G401 (cell line): ENCODE data around the gene GLIPR2. TPM values are rescaled to one million over a fixed set of nuclear protein-coding genes. Genes with fewer than 3 reads are reported as not detected.
"Not testable (repeated sequence)": the region's sequence is repeated elsewhere in the genome, so short reads cannot be mapped to it uniquely, and the experiment has no call there.

Source experiments
- DNase-seq: peaks from one replicate; pipeline ENCODE4 v3.0.0-alpha.2; 2015; ENCODE audit warnings: low spot score
- in situ Hi-C: cut with HindIII; loops from 2 replicates; pipeline ENCODE4 v1.10.0; 2016; ENCODE audit warnings: low sequenced_read_pairs, mixed read lengths
- total RNA-seq: library from RNA; depleted of rRNA; stranded (reverse); fragments of >200 nt; shearing (Covaris generic); gene quantifications from 2 replicates; pipeline ENCODE4 v1.2.3, GENCODE V29; 2014

The GLIPR2 gene
- total RNA-seq, 1 experiment from 2014 or later: 15.0 TPM

GRCh38 chr9:36177571-36177970 lies 41.0 kb downstream of the GLIPR2 start:
- DNase-seq: no peak
- in situ Hi-C loops: no loop called here

DNA sequence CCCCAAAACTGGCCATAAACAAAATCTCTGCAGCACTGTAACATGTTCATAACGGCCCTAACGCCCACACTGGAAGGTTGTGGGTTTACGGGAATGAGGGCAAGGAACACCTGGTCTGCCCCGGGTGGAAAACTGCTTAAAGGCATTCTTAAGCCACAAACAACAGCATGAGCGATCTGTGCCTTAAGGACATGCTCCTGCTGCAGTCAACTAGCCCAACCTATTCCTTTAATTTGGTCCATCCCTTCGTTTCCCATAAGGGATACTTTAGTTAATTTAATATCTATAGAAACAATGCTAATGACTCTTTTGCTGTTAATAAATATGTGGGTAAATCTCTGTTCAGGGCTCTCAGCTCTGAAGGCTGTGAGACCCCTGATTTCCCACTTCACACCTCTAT lies 43.7 kb downstream of the GLIPR2 start:
- in situ Hi-C loops, DNase-seq: not testable (repeated sequence)

DNA sequence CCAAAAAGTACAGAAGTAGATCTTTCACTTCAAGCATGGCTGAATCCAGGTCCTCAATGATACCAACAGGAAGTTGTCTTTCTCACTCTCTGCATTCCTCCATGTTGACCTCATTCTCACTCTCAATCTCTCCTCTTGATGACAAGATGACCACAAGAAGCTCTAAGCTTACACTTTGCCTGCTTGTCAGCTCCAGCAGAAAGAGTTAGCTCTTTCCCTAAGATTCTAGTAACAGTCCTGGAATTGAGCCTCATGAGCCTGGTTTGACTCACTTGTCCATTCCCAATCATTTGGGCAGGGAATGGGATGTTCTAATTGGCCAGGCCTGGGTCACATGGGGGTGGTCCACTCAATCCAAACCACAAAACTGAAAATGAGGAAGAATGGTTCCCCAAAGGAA lies 50.9 kb downstream of the GLIPR2 start:
- DNase-seq: no peak
- in situ Hi-C loops: no loop called here

DNA sequence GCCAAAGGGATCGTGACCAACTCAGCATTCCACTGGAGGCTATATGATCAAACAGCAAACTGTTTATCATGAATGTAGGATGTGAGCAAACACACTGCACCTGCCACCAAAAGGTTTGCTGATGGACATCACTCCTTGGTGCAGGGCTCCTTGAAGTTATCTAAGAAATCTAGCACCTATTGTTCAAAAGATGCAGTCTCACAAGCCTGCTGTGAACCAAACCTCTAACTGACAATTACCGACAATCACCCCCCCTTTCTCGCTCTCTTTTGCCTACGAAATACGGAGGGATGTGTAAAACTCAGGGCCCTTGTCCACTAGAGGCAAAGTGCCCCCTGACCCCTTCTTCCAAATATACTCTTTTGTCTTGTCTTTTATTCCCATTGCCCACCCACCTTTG lies 51.7 kb downstream of the GLIPR2 start:
- in situ Hi-C loops: no loop called here
- no peak for DNase-seq

DNA sequence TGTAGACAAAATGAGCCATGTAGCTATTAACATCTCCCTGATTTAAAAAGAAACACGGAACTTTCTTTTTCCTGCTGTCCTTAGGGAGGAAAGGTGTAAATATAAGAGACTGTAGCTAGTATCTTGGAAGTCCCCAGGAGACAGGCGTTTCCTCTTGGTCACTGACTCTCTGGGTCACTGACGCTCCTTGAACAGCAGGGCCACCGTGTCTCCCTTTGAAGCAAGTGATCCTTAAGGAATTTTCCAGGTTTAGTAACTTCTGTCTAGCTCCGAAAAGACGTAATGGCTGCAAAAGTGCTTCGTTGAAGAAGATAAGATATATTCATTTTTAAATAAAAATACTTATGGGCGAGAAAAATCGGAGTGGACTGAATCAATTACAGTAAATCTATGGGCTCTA lies 53.4 kb downstream of the GLIPR2 start:
- peak; percentile 19 for DNase-seq

GRCh38 chr9:36190388-36191289 lies 54.1 kb downstream of the GLIPR2 start, which contains the start of gene CLTA:
Gene CLTA, plus strand, starts transcription at chr9:36190921. Its CDS starts 136 bp downstream, at chr9:36191057.
- in situ Hi-C loops: no loop called here
- DNase-seq: peak; percentile 100

More for the DNA sequence above, 53.4 kb downstream of the GLIPR2 start:
- in situ Hi-C loops: no loop called here

GRCh38 chr9:36191290-36191645 lies 54.7 kb downstream of the GLIPR2 start:
- in situ Hi-C loops: no loop called here
- DNase-seq: peak; percentile 26

GRCh38 chr9:36191686-36192085 lies 55.2 kb downstream of the GLIPR2 start:
- no peak for DNase-seq

GRCh38 chr9:36192196-36192595 lies 55.7 kb downstream of the GLIPR2 start:
- in situ Hi-C loops: no loop called here
- no peak for DNase-seq

More at GRCh38 chr9:36191686-36192085, 55.2 kb downstream of the GLIPR2 start:
- in situ Hi-C loops: no loop called here

- no peak for DNase-seq
- in situ Hi-C loops: no loop called here
These were observed 56.5 kb downstream of the GLIPR2 start for GRCh38 chr9:36193023-36193422.

- in situ Hi-C loops: no loop called here
These were observed 57.9 kb downstream of the GLIPR2 start for GRCh38 chr9:36194326-36195000.

GRCh38 chr9:36204906-36205547 lies 68.5 kb downstream of the GLIPR2 start:
- no peak for DNase-seq
- in situ Hi-C loops: no loop called here

More at GRCh38 chr9:36194326-36195000, 57.9 kb downstream of the GLIPR2 start:
- no peak for DNase-seq

GRCh38 chr9:36207016-36207415 lies 70.5 kb downstream of the GLIPR2 start:
- DNase-seq: no peak

GRCh38 chr9:36207546-36208012 lies 71.0 kb downstream of the GLIPR2 start:
- in situ Hi-C loops: no loop called here
- no peak for DNase-seq

More at GRCh38 chr9:36207016-36207415, 70.5 kb downstream of the GLIPR2 start:
- in situ Hi-C loops: no loop called here

DNA sequence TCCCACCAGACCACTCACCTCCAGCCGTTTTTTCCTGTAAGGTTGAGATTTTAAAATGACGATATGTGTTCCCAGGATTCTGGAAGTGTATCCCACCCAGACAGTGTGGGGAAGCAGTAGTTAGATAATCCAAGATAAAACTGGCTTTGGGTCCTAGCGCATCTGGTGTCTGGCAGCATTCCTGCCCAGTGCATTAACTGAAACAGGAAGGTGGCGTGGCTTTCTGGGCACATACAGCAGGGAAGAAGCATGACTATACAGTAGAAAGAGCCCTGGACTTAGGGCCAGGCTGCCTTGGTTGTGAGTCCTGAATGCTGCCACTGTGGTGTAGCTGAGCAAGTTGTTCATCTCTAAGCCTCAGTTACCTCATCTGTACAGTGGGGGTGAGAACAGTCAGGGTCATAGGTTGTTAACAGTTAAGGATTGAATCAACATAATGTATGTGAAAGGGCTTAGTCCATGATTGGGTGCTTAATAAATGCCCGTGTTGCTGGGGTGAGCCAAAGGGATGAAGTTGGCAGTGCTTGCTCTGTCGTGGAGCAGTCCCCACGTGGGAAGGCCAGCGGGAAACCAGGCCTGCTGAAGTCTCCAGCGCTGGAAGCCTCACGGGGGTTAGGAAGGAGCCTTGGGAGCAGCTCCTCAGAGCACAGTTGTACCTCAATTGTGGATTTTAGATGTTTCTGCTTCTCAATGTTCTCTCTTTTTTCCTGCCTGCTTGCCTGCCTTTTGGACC lies 72.2 kb downstream of the GLIPR2 start:
- in situ Hi-C loops: no loop called here
- peak; percentile 27 for DNase-seq

DNA sequence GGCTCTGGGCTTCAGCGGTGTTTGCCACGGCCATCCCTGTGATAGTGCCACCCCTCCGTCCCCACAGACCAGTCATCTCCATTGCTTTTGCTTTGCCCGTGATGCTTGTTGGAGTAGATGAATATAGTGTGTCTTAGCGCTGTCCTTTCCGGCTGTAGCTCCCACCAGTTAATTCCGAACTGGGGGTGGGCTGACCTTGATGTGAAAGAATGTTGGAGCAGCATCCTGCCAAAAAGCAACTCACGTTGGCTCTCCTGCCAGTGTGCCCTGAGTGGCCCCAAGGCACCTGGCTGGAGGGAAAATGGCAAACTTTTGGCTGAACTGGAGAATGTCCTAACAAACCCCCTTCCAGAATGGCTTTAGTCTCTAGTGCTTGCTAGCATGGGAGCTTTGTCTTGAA lies 74.2 kb downstream of the GLIPR2 start:
- no peak for DNase-seq
- in situ Hi-C loops: no loop called here

DNA sequence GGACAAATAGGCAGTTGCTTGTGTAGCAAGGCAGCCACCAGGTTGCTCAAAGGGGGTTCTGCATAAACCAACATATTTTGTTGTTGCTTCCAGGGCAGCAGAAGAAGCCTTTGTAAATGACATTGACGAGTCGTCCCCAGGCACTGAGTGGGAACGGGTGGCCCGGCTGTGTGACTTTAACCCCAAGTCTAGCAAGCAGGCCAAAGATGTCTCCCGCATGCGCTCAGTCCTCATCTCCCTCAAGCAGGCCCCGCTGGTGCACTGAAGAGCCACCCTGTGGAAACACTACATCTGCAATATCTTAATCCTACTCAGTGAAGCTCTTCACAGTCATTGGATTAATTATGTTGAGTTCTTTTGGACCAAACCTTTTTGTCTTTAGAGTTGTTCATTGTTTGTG lies 75.0 kb downstream of the GLIPR2 start:
- no peak for DNase-seq
- in situ Hi-C loops: no loop called here

DNA sequence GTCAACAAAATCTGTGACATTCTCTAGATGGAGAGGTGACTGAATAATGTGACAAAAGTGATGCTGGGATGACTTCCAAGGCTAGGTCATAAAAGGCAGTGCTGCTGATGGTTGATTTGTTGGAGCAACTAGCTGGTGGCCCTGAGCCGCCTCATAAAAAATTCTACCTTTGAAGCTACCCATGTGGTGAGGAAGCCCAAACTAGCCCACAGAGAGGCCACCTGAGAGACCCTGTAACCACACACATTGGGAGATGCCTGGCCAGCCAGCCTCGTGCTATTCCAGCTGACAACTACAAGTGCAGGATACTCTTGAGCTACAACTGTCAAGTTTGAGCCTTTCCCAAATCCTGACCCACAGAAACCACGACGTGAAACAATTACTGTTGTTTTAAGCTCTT lies 76.9 kb downstream of the GLIPR2 start:
- in situ Hi-C loops: no loop called here
- DNase-seq: peak; percentile 10
